ENCODE measurements around the gene ATP1A4.

DNA sequence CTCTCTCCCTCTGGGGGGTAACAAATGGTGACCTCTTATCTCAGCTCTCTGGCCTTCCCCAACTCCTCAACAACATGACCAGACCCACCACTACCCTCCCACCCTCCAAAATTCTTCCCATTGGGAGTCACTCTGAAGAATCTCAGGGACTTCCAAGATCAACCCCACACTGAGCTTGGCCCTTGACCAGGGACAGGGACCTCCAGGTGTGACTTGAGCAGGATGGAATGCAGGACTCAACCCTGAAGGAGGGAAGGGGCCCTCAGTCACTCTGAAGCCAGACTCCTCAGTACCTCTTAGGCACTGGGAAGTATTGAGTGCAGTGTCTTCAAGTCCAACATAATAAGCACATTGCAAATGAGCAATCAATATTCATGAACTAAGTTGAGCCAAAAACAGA lies 40.8 kb downstream of the ATP1A4 start:
- TF ChIP-seq, protein P1, sequence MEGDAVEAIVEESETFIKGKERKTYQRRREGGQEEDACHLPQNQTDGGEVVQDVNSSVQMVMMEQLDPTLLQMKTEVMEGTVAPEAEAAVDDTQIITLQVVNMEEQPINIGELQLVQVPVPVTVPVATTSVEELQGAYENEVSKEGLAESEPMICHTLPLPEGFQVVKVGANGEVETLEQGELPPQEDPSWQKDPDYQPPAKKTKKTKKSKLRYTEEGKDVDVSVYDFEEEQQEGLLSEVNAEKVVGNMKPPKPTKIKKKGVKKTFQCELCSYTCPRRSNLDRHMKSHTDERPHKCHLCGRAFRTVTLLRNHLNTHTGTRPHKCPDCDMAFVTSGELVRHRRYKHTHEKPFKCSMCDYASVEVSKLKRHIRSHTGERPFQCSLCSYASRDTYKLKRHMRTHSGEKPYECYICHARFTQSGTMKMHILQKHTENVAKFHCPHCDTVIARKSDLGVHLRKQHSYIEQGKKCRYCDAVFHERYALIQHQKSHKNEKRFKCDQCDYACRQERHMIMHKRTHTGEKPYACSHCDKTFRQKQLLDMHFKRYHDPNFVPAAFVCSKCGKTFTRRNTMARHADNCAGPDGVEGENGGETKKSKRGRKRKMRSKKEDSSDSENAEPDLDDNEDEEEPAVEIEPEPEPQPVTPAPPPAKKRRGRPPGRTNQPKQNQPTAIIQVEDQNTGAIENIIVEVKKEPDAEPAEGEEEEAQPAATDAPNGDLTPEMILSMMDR (IDR thresholded peaks at IDR 0.05; ENCODE audit: borderline replicate concordance, extremely low read depth, low read length, poor library complexity, severe bottlenecking) = no peak
- TF ChIP-seq EZH2 (IDR thresholded peaks at IDR 0.05; ENCODE audit: borderline replicate concordance, low read depth, low read length, severe bottlenecking) = no peak

Measured in DND-41 (cell line).